HG03025 (cell line): ENCODE data around the gene EDN3.
"Not testable (repeated sequence)": the region's sequence is repeated elsewhere in the genome, so short reads cannot be mapped to it uniquely, and the experiment has no call there.

Experiments
- ATAC-seq: cut with Tn5 transposase; IDR thresholded peaks from one replicate; pipeline ENCODE4 v1.9.1; 2021; ENCODE audit warnings: mild to moderate bottlenecking, moderate library complexity; ENCODE audit not compliant: unreplicated experiment, low FRiP score

The EDN3 gene

DNA sequence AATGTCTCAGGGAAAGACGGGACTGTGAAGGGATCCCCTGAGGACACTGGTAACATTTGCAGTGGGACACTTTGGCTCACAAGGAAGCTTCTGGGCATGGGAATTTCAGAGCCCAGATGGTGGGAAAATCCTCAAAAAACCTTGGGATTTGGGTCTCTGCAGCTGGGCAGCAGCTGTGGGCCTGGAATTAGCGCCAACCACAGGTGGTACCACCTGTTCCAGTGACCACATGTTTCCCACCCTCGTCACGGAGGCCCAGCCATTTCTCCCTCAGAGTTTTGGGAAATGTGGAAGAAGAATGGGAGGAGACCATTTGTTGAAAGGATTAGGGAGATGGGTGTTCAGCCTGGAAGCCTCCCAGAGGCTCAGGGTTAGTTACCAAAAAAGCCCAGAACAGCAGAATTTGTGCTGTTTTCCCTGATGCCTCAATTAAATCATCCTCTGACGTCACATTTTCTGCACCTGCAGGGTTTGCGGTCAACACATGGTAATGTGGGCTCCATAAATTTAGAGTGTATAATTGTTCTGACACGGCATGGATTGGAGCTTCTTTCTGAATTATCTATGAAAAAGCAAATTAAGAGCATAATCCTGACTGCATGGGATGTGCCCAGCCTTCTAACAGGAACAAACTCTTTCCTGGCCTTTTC lies 34.4 kb downstream of the EDN3 start:
- no peak for ATAC-seq

GRCh38 chr20:59335377-59335776 lies 35.0 kb downstream of the EDN3 start:
- ATAC-seq: no peak

DNA sequence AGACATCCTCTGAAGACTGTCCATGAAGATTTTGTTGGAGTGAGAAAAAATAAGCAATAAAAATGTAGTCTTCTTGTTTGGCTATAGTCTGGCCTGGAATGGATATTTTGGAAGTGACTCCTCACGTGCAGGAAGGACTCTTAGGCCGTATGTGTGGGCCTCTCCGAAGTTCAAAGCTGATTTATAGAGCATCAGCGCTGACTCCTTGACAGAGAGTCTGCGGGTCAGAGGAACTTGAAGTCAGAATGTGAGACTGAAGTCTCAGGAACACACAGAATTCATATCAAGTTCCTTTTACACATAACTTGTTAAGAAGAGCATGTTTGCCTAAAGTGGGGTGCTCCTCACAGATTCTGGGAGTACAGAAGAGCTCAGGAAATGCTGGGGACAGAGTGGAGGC lies 36.1 kb downstream of the EDN3 start:
- ATAC-seq: no peak

DNA sequence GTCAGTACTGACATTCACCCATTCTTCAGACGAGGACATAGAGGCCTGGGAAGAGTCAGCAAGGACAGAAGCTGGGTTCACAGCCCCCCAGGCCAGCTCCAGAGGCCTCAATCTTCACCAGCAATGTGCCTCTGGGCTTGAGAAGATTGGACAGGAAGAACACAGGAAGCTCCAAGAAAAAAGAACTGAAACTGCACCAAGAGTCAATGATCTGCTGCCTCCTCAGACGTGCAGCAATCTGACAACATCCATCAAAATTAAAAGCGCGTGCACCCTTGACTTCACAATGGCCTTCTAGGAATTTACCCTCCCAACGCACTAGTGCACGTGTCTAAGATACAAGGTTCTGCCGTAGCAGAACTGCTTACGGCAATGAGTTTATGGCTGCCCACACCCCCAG lies 38.0 kb downstream of the EDN3 start:
- ATAC-seq: not testable (repeated sequence)

GRCh38 chr20:59340201-59340885 lies 39.9 kb downstream of the EDN3 start:
- ATAC-seq: no peak

- ATAC-seq: not testable (repeated sequence)
These were observed 41.0 kb downstream of the EDN3 start for GRCh38 chr20:59341285-59342022.

GRCh38 chr20:59342023-59342957 lies 41.9 kb downstream of the EDN3 start:
- ATAC-seq: no peak

DNA sequence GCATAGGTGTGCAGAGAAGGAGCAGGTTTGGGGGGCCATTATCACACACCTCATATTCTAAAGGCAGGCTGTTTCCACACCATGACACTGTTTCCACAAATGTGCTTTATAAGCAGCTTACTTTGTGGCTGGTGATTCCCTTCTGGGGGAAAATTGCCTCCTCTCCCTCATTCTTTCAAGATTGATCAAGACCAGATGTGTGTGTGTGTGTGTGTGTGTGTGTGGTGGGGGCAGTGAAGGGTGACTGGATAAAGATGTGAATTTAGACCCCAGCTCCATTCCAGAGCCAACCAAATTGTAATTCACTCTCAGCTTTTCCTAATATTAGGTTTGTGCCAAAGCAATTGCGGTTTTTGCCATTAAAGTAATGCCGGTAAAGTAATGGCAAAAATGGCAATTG lies 45.6 kb downstream of the EDN3 start:
- ATAC-seq: no peak

DNA sequence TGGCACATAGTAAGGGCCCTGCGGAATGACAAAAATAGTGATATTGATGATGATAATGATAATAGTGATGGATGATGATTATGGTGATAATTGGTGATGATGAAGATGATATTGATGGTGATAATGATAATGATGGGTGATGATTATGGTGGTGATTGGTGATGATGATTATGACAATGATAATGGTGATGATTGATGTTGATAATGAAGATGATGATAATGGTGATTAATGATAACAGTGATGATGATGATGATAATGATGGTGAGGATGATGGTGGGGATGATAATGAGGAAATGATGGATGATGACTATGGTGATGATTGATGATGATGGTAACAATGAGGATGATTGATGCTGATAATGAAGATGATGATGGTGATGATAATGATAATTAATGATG lies 48.9 kb downstream of the EDN3 start:
- no peak for ATAC-seq

DNA sequence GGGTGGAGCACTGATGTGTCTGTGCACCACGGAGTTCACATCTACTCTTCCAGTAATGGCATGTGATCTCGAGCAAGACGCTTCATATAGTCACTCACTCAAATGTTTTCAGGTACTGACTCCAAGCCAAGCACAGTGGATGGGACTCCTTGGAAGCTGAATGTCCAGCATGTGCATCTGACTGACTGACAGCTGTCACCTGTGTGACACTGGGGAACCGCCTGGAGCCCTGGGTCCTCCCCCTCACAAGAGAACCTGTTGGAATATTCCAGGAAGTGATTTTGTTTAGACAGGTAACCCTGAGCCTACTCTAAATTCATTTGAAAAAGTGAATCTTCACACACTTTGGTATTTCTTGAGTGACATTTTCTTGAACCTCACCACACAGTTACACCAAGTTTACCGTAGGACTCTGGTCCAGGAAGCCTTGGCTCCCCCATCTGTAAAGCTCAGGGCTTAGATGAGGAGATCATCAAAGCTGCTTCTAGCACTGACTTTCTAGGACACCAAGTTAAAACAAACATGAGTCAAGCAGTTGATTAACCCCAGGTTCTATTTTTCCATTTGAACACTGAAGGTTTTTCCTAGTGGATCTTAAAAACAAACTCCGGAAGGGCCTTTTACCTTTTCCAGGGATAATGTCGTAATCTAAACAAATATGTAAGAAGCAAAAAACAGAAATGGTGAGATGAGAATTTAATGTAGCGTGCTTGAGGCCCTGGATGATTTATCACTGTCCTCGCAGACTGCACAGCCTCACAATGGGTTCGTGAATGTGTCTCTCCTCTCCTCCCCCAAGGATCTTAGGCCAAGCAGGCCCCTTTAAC lies 50.1 kb downstream of the EDN3 start:
- ATAC-seq: no peak

GRCh38 chr20:59351157-59352040 lies 51.0 kb downstream of the EDN3 start:
- ATAC-seq: no peak

DNA sequence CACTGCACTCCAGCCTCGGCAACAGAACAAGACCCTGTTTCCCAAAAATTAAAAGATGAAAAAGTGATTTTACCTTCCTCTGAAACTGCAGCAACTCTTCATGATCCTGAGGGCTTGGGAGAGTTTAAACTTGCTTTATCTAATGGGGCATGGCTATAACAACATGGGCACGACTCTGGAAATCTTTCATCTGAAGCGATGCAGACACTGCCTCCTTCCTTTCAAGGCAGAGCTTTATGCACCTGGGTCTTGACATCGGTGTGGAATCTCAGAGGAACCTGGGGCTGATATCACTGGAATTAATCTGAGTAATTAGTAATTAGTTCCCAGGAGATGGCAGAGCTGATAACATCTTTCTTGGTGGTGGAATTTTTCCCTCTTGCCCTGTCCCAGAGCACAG lies 52.1 kb downstream of the EDN3 start:
- ATAC-seq: no peak

DNA sequence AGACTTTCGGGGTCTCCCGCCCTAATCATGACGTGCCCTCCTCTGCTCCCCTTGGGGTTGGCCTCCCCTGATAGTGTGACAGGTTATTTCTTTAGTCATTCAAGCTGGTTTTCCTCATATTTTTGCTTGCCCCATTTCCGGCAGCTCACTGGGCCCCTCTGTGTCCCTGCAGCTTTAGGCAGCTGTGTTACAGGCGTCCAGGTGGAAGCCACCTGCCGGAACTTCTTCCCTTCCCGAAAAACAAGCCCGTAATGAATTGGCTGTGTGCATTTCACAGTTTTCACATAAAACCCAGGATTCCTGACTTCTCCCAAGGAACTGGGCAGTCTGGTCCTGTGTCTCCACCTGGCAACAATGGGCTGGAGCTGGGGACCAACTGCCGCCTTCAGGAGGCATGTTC lies 52.6 kb downstream of the EDN3 start:
- no peak for ATAC-seq

DNA sequence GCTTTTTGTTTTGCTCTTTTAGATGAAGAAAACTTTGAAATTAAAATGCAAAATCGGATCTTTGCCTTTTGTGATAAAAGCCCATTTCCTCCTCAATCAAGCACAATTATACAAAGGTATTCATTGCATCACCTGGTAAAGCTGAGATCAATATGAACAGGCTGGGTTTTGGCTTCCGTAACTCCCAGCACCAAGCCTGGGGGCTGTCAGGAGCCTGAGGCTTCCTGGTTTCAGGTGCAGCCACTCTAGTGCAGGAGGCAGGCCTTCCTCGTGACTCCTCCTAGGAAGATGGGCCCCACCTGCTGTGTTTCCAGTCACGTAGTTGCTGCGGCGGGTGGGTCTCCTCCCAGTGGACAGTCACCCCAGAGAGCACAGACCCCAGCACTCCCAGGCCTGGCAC lies 54.0 kb downstream of the EDN3 start:
- no peak for ATAC-seq

- no peak for ATAC-seq
These were observed 54.8 kb downstream of the EDN3 start for GRCh38 chr20:59355242-59355641.

- ATAC-seq: no peak
These were observed 56.3 kb downstream of the EDN3 start for GRCh38 chr20:59356662-59357165.

- not testable (repeated sequence) for ATAC-seq
These were observed 58.4 kb downstream of the EDN3 start for GRCh38 chr20:59358793-59359192.

DNA sequence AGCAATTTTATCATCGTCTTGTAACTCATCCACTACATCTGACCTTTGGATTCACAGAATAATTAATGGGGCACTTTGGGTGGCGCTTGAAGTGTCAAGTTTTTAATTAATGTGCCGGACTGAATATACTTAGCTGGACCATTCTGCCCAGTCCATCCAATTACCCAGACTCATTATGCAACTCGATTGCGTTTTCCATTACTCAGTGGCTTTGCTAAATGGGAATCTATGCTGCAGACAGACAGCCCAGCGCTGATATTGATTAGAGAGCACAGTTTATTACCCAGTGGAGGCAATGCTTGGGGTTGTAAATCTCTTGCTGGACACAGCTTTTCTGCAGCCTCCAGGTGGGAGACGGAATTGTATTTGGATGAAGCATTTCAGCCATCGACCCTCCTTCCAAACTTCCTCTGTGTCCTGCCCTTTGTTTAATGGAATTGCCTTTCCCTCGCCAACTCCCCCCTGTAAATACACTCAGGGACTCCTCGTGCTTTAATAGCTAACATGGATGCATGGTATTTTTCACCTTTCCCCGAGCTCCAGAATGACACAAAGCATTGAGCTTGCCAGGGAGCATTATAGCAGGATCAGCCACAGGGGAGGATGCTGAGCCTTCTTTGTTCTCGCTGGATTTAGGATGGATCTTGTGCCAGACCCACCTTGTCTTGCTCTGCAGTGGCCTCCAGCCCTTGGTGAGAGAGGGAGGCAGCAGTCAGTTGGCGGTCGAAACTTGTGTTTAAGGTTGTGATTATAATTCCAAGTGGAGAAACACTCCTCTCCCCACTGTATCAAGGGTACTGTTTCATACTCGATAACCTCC lies 59.7 kb downstream of the EDN3 start:
- ATAC-seq: no peak
